H1 (cell line): Measurements from ENCODE around the gene CCDC192. TPM values are rescaled to one million over a fixed set of nuclear protein-coding genes. Genes with fewer than 3 reads are reported as not detected.

Experiments used
- polyA plus RNA-seq, 7 experiments: library from polyadenylated mRNA; depleted of rRNA in 3 of 7; stranded (reverse) in 5 of 7; unstranded in 2 of 7; fragments of >200 nt in 5 of 7; fragments of 200-250 nt in 2 of 7; gene quantifications; 1 replicate in 5 of 7; 2 replicates in 1 of 7; 4 replicates in 1 of 7; pipeline versions ENCODE4 v1.2.1 to v1.2.3, GENCODE V29; 2011 to 2013; ENCODE audit warnings: missing spikeins in 2 of 7, mixed read lengths in 2 of 7
- total RNA-seq: library from RNA; stranded (reverse); fragmentation: NEBNext Ultra II Directional; extraction: Animal tissue kit (Norgen Biotek cat#: 25700); gene quantifications from 2 replicates; pipeline ENCODE4 v1.2.1, GENCODE V29; 2021
- TF ChIP-seq, protein P1 (sequence below): fragments of 300-600 bp; sonication (generic); IDR thresholded peaks from 2 replicates; pipeline ENCODE4 v1.7.1; 2012; ENCODE audit warnings: low read length, moderate library complexity, mild to moderate bottlenecking, inconsistent platforms; ENCODE audit not compliant: insufficient replicate concordance

The CCDC192 gene
- total and polyA plus RNA-seq, 2 of the 8 experiments (the other 6 are each of a cell fraction or from before 2014, with no cell fraction given): 0.61 TPM; not detected in 1

DNA sequence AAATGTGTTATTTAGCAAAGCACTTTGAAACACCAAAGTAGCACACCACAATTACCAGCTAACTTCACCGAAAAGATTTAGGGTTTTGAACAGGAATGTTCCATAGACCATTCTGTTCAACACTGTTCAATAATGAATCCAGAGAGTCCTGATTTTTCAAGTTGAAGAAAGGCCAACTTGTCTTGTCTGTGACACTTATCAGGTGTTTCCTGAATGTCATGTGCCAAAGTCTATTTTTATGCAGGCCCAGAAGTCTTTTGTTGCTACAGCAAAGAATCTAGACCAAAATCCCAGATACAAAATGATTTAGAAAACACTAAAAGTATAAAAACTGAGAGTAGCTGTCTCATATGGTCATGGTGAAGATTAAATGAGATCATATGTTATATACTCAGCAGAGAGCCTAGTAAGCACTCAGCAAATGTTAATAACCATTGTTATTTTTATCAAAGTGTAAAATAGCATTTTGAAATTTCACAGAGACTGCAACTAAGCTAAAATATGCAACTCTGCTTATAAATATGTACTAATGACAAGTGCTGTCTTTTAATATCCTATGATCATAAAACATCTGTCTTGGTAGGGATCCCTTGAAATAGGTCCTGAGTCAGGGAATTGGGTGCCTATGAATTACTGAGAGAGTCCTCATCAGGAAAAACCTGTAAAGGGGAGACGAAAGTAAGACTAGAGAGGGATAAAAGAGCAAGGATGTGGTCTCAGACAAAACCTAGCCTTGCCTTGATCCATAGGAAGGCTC is 258.0 kb downstream of the CCDC192 start (continued):
- TF ChIP-seq, protein P1, sequence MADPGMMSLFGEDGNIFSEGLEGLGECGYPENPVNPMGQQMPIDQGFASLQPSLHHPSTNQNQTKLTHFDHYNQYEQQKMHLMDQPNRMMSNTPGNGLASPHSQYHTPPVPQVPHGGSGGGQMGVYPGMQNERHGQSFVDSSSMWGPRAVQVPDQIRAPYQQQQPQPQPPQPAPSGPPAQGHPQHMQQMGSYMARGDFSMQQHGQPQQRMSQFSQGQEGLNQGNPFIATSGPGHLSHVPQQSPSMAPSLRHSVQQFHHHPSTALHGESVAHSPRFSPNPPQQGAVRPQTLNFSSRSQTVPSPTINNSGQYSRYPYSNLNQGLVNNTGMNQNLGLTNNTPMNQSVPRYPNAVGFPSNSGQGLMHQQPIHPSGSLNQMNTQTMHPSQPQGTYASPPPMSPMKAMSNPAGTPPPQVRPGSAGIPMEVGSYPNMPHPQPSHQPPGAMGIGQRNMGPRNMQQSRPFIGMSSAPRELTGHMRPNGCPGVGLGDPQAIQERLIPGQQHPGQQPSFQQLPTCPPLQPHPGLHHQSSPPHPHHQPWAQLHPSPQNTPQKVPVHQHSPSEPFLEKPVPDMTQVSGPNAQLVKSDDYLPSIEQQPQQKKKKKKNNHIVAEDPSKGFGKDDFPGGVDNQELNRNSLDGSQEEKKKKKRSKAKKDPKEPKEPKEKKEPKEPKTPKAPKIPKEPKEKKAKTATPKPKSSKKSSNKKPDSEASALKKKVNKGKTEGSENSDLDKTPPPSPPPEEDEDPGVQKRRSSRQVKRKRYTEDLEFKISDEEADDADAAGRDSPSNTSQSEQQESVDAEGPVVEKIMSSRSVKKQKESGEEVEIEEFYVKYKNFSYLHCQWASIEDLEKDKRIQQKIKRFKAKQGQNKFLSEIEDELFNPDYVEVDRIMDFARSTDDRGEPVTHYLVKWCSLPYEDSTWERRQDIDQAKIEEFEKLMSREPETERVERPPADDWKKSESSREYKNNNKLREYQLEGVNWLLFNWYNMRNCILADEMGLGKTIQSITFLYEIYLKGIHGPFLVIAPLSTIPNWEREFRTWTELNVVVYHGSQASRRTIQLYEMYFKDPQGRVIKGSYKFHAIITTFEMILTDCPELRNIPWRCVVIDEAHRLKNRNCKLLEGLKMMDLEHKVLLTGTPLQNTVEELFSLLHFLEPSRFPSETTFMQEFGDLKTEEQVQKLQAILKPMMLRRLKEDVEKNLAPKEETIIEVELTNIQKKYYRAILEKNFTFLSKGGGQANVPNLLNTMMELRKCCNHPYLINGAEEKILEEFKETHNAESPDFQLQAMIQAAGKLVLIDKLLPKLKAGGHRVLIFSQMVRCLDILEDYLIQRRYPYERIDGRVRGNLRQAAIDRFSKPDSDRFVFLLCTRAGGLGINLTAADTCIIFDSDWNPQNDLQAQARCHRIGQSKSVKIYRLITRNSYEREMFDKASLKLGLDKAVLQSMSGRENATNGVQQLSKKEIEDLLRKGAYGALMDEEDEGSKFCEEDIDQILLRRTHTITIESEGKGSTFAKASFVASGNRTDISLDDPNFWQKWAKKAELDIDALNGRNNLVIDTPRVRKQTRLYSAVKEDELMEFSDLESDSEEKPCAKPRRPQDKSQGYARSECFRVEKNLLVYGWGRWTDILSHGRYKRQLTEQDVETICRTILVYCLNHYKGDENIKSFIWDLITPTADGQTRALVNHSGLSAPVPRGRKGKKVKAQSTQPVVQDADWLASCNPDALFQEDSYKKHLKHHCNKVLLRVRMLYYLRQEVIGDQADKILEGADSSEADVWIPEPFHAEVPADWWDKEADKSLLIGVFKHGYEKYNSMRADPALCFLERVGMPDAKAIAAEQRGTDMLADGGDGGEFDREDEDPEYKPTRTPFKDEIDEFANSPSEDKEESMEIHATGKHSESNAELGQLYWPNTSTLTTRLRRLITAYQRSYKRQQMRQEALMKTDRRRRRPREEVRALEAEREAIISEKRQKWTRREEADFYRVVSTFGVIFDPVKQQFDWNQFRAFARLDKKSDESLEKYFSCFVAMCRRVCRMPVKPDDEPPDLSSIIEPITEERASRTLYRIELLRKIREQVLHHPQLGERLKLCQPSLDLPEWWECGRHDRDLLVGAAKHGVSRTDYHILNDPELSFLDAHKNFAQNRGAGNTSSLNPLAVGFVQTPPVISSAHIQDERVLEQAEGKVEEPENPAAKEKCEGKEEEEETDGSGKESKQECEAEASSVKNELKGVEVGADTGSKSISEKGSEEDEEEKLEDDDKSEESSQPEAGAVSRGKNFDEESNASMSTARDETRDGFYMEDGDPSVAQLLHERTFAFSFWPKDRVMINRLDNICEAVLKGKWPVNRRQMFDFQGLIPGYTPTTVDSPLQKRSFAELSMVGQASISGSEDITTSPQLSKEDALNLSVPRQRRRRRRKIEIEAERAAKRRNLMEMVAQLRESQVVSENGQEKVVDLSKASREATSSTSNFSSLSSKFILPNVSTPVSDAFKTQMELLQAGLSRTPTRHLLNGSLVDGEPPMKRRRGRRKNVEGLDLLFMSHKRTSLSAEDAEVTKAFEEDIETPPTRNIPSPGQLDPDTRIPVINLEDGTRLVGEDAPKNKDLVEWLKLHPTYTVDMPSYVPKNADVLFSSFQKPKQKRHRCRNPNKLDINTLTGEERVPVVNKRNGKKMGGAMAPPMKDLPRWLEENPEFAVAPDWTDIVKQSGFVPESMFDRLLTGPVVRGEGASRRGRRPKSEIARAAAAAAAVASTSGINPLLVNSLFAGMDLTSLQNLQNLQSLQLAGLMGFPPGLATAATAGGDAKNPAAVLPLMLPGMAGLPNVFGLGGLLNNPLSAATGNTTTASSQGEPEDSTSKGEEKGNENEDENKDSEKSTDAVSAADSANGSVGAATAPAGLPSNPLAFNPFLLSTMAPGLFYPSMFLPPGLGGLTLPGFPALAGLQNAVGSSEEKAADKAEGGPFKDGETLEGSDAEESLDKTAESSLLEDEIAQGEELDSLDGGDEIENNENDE: no peak
- TF ChIP-seq, all 59 proteins: peak for 0
